ENCODE results near the gene ITPRIP.

- TF ChIP-seq CTCF (conservative IDR thresholded peaks at IDR 0.05; ENCODE audit: low read depth, low read length) (no peak), EZH2 (IDR thresholded peaks at IDR 0.05; ENCODE audit: borderline replicate concordance, low read depth, low read length, poor library complexity, severe bottlenecking) (no peak)
These were observed 58.6 kb downstream of the ITPRIP start for GRCh38 chr10:104279550-104280259.
